GM12875 (cell line): ENCODE measurements around the gene ECSIT.
"Not testable (repeated sequence)": the region's sequence is repeated elsewhere in the genome, so short reads cannot be mapped to it uniquely, and the experiment has no call there.

ENCODE experiments used
- H3K4me3 ChIP-seq: one replicate; pipeline ENCODE4 v1.5.1; 2011; ENCODE audit warnings: low read depth, low read length, control low read depth
- TF ChIP-seq, protein P1 (sequence below): IDR thresholded peaks from 2 replicates; pipeline ENCODE4 v1.5.1; 2011; ENCODE audit warnings: low read depth, mild to moderate bottlenecking, control low read depth, inconsistent platforms, low read length, moderate library complexity, borderline replicate concordance; ENCODE audit not compliant: insufficient read depth

ECSIT gene

GRCh38 chr19:11528551-11529341, at the start of gene ECSIT:
TSS of gene ECSIT (minus strand) at chr19:11529134. CDS start at chr19:11519170, 9,964 bp downstream.
- TF ChIP-seq, protein P1, sequence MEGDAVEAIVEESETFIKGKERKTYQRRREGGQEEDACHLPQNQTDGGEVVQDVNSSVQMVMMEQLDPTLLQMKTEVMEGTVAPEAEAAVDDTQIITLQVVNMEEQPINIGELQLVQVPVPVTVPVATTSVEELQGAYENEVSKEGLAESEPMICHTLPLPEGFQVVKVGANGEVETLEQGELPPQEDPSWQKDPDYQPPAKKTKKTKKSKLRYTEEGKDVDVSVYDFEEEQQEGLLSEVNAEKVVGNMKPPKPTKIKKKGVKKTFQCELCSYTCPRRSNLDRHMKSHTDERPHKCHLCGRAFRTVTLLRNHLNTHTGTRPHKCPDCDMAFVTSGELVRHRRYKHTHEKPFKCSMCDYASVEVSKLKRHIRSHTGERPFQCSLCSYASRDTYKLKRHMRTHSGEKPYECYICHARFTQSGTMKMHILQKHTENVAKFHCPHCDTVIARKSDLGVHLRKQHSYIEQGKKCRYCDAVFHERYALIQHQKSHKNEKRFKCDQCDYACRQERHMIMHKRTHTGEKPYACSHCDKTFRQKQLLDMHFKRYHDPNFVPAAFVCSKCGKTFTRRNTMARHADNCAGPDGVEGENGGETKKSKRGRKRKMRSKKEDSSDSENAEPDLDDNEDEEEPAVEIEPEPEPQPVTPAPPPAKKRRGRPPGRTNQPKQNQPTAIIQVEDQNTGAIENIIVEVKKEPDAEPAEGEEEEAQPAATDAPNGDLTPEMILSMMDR, result no peak
- H3K4me3 ChIP-seq, result peak within 1 kb of the TSS; percentile 82

DNA sequence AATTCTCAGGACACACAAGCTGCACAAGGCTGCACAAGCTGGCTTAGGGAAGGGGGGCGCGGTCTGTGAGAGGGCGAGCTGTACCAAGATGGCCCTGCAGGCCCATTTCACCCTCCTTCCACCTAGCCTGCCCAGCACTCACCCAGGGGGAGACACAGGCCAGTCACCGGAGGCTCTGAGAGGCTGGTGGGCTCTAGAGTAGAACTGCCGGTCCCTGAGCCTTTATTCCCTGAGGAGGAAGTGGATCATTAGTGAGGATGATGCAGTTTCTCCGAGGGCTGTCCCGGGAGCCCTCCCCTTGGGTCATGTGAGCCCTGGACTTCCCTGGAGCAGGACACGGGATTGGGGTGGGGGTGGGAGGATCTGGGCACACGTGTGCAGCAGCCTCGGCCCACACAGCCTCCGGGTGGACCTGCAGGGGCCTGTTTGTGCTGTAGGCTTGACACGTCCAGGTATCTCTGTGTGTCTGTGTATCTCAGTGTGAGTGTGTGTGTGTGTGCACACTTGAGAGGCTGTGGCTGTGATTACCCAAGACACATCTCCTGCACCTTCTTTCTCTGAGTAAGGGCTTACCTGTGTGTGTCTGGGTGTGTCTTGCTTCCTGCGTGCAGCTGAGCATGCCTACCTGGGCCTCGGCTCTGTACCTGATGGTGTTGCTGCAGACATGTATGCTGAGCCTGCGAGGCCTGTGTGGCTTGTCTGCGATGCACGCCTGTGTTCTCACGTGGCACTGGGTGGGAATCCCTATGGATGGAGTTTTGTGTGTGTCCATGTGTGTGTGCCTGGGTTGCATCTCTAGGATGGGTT, 48.7 kb upstream of the ECSIT start, which contains the start of gene ACP5:
Gene ACP5 (minus strand): TSS at position 195 of the 807 bp plus-strand sequence. CDS start 328 bp downstream, outside the sequence.
- H3K4me3 ChIP-seq, result peak within 1 kb of the TSS; percentile 52
- TF ChIP-seq, protein P1, result no peak

- TF ChIP-seq, protein P1, result no peak
- H3K4me3 ChIP-seq, result no peak overlapping the region
Measured at GRCh38 chr19:11576227-11576626, 47.3 kb upstream of the ECSIT start.

DNA sequence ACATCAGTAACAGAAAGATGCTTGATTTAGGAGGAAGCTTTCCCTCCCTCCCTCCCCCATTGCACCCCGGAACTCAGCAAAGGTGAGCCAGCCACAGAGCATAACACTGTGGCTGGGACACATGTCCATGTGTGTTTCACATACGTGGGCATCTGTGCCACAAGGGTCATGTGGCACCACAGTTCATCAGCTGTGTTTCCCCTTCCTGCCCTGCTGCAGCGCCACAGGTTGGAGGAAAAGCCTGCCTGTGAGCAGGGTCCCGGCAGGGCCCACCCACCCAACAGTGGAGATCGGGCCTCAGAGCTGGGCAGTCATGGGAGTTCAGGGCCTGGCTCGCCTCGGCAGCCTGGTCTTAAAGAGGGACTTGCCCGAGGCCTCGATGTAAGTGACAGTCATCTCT, 45.8 kb upstream of the ECSIT start:
- TF ChIP-seq, protein P1, result no peak

DNA sequence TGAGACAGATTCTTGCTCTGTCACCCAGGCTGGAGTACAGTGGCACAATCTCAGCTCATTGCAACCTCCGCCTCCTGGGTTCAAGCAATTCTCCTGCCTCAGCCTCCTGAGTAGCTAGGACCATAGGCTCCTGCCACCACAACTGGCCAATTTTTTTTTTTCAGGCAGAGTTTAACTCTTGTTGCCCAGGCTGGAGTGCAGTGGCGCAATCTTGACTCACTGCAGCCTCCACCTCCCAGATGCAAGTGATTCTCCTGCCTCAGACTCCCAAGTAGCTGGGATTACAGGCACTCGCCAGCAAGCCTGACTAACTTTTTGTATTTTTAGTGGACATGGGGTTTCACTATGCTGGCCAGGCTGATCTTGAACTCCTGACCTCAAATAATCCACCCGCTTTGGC, 44.8 kb upstream of the ECSIT start:
- H3K4me3 ChIP-seq, result not testable (repeated sequence)

More for the DNA sequence above, 45.8 kb upstream of the ECSIT start:
- H3K4me3 ChIP-seq, result no peak overlapping the region

- H3K4me3 ChIP-seq, result not testable (repeated sequence)
Measured at GRCh38 chr19:11573354-11573753, 44.4 kb upstream of the ECSIT start.

GRCh38 chr19:11570039-11570462, 41.1 kb upstream of the ECSIT start:
- H3K4me3 ChIP-seq, result no peak overlapping the region
- TF ChIP-seq, protein P1, result no peak

DNA sequence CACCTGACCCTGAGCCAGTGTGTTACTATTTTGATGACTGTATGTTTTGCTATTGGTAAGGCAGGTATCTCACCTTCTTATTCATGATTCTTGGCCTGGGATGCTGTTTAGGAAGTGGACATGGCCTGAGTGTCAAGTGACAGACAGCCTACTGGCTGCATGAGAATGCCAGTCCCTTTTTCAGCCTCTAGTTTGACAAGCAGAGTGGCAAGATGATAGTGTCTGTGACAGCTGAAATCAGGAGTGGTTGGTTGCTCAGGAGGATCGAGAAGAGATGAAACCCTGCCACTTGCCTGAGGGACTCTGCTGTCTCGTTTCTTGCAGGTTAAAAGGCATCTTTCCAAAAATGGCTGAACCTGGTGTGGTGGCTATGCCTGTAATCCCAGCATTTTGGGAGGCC, 37.2 kb upstream of the ECSIT start:
- TF ChIP-seq, protein P1, result no peak
- H3K4me3 ChIP-seq, result no peak overlapping the region

DNA sequence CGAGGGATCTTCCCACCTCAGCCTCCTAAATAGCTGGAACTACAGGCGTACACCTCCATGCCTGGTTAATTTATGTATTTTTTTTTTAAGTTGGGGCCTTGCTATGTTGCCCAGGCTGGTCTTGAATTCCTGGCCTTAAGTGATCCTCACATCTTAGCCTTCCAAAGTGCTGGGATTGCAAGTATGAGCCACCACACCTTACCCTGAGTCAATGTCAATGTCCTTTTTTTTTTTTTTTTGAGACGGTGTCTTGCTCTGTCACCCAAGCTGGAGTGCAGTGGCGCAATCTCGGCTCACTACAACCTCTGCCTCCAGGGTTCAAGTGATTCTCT, 36.7 kb upstream of the ECSIT start:
- H3K4me3 ChIP-seq, result not testable (repeated sequence)

GRCh38 chr19:11564082-11564807, 35.3 kb upstream of the ECSIT start:
- H3K4me3 ChIP-seq, result not testable (repeated sequence)
